HG03135 (cell line): ENCODE data around the gene MAN1A2.
A peak's percentile ranks its signal among the peaks of the same experiment; 100 is the strongest.

ENCODE experiments used
- ATAC-seq: cut with Tn5 transposase; IDR thresholded peaks from one replicate; pipeline ENCODE4 v1.9.1; 2021; ENCODE audit warnings: mild to moderate bottlenecking, moderate library complexity; ENCODE audit not compliant: unreplicated experiment

MAN1A2 gene

GRCh38 chr1:117359561-117360289 is 7.5 kb upstream of the MAN1A2 start:
- ATAC-seq: no peak

GRCh38 chr1:117362986-117363385 is 4.3 kb upstream of the MAN1A2 start:
- no peak for ATAC-seq

- ATAC-seq: no peak
Measured at GRCh38 chr1:117363571-117364048, 3.6 kb upstream of the MAN1A2 start.

GRCh38 chr1:117364240-117364639 is 3.0 kb upstream of the MAN1A2 start:
- ATAC-seq: no peak

- no peak for ATAC-seq
Measured at GRCh38 chr1:117365350-117366176, 1.7 kb upstream of the MAN1A2 start.

- peak; percentile 48 for ATAC-seq
Measured at GRCh38 chr1:117366177-117367045, 838 bp upstream of the MAN1A2 start.

- no peak for ATAC-seq
Measured at GRCh38 chr1:117368116-117369108, 1.2 kb downstream of the MAN1A2 start.

- ATAC-seq: no peak
Measured at GRCh38 chr1:117370071-117370470, 2.8 kb downstream of the MAN1A2 start.

- ATAC-seq: no peak
Measured at GRCh38 chr1:117370509-117370908, 3.3 kb downstream of the MAN1A2 start.

GRCh38 chr1:117371441-117372151 is 4.3 kb downstream of the MAN1A2 start:
- no peak for ATAC-seq

- no peak for ATAC-seq
Measured at GRCh38 chr1:117372863-117373412, 5.7 kb downstream of the MAN1A2 start.

GRCh38 chr1:117373932-117374331 is 6.7 kb downstream of the MAN1A2 start:
- ATAC-seq: no peak

GRCh38 chr1:117375327-117375726 is 8.1 kb downstream of the MAN1A2 start:
- ATAC-seq: no peak

GRCh38 chr1:117387060-117387633 is 19.9 kb downstream of the MAN1A2 start:
- no peak for ATAC-seq

GRCh38 chr1:117388328-117388727 is 21.1 kb downstream of the MAN1A2 start:
- ATAC-seq: no peak

- no peak for ATAC-seq
Measured at GRCh38 chr1:117389284-117389683, 22.0 kb downstream of the MAN1A2 start.

GRCh38 chr1:117389779-117390178 is 22.5 kb downstream of the MAN1A2 start:
- ATAC-seq: no peak

GRCh38 chr1:117392771-117393170 is 25.5 kb downstream of the MAN1A2 start:
- no peak for ATAC-seq

- ATAC-seq: no peak
Measured at GRCh38 chr1:117396074-117396473, 28.8 kb downstream of the MAN1A2 start.
